GM18909 (cell line): Measurements from ENCODE around the gene SMARCA2.
A peak's percentile ranks its signal among the peaks of the same experiment; 100 is the strongest.

Experiments
- ATAC-seq: cut with Tn5 transposase; IDR thresholded peaks from one replicate; pipeline ENCODE4 v1.9.1; 2021; ENCODE audit warnings: mild to moderate bottlenecking; ENCODE audit not compliant: unreplicated experiment, poor library complexity

SMARCA2 gene

DNA sequence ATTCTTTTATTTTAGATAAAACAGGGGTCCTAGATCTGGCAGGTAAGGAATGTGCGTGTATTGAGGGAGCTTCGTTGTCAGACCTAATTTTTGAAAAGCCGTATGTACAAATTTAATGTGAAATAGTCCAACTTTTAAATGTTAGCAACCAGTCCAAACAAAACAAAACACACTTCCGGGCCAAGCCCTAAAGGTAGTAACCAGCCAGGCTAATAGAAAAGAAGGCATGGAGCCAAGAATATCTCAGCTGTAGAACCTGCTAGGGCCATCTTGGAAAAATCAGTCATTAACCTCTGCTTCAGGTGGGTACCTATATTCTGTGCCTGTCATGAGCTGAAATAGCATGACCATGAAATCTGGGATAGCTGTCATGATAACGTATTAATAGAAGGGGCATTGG, 71.0 kb downstream of the SMARCA2 start:
- ATAC-seq: no peak

DNA sequence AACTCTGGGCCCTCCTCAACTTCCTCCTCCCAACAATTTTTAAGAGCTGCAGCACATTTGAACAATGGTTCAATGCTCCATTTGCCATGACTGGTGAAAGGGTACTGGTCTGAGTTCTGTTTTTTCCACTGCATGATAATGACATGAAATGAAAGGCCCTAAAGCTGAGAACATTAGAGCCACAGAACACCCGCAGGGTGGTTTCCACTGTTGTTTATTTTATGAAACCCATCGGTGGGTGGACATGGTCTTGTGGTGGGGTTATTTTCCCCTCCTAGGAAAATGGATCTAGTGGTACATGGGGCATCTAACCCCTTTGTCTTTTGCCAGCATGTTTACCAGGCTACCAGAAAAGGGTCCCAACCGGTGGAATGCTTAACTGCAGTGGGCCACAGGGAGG, 71.8 kb downstream of the SMARCA2 start:
- ATAC-seq: peak; percentile 59

DNA sequence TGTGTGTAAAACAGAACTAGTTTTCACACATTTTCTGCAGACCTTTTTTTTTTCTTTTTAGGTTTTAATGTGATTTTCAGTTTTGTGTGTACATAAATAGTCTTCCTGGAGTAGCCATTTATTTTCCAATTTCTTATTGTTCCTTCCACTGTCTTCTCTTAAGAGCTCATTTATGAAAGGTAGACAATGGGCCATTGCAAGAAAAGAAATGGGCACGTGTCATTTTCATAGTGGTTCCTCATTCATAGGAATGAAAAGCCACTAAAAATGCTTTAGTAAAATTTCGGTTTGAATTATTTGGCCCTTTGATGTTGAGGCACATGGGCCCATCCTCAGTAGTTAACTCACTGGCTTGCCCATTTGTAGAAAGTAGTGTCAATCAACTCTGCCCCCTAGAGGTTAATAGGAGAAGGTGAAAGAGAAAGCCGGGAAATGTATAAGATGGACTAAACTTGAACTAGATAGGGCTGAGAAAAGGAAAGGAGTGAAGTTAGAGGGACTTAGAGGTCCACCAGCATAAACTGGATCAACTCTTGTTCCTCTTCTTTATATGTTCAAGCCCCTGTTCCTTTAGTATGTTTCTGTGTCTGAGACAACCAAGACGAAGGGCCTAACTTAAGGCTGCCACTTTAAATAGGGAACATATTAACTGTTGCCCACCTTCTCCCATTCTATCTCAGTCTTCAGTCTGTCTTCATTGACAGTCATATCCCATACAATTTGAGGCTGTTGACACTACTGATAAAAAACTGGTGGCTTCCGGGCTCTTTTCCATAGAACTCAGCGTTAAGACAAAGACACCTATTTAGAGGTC, 72.6 kb downstream of the SMARCA2 start:
- peak; percentile 85 for ATAC-seq

DNA sequence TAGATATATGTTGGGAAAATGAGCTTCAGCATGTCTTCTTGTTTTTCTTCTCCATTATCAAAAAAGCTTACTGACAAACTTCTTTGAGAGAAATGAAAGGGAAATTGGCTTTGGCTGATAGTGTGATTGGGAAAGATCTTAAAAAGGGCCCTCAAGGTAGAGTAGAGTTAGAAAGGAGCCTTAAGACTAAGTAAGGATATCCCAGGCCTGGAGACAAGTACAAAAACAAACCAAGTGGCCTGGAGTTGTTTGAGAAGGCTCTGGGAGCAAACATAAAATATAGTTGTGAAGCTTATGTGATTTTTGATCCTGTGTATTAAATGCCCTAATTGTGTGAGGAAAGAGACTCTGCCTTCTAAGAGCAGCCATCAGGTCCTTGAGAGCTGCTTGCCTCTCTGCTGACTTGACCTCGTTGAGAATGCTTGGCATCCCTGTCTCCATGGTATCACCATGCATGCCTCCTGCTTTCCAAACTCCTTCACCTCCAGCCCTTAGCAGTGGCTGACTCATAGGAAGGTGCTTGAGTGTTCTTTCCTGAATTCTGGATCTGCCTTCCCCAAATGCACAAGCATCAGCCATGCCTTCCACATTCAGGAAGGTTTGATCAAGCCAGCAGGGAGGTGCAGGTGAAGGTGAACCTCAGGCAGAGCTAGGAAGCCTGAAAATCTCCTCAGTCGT, 78.9 kb downstream of the SMARCA2 start:
- ATAC-seq: no peak

DNA sequence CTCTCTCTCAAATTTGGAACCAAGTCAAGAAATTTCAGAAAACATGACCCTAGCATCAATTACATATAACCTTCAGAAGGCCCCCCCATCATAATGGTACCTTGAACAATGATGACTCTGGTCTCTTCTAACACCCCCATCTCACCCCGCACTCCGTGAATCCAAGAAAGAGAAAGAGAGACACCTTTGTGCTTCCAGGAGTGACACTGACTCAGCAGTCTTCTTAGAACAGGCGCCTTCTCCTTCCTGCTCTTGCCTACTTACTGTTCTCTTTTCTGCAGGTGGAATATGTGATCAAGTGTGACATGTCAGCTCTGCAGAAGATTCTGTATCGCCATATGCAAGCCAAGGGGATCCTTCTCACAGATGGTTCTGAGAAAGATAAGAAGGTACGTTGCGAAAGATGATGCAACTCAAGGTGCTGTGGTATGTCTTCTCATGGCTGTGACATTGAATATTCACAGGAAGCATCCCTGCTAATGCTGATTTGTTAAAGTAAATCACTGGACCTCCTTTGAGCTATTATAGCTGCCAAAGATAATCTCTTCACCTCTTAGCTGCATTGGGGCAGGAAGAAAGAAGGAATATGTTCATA, 81.3 kb downstream of the SMARCA2 start:
- no peak for ATAC-seq

DNA sequence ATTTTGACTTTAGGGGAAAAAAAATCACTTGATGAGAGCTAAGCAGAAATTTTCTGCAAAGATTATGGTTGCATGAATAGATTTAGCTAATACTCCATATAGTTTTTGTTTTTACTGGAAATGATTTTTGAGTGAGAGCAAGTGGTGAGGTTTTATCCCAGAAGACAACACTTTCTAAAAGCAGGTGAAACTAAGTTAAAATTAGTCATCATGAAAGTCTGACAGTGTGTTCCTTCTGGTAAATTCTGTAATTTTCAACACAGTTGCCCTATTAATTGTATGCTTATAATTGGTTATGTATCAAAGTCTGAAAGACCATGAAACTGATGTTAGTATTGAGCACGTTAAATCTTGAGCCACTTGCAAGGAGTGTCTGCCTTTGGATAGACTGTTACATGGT, 91.5 kb downstream of the SMARCA2 start:
- ATAC-seq: no peak

DNA sequence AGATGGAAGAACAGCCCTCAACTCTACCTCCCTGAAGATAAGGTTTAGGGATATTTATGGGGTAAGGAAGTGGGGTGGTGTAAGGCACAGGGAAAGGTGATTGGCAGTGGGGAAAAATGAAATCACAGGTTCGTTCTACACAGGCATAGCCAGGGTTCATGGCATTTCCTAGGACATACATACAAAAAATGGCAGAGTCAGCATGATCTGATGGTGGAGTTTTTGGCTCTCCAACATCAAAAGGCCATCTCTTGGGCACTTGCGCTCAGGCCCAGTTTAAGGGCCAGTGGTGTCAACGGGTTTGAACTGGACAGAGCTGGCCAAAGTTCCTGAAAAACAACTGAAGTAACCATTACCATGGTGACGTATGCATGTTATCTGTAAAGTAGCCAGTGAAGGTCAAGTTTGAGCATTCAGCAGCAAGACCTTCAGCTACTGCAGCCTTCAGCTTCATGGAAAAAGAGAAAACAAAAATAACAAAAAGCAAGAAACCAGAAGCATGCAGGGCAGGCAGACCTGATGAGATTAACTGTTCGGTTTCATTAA, 92.8 kb downstream of the SMARCA2 start:
- ATAC-seq: no peak

DNA sequence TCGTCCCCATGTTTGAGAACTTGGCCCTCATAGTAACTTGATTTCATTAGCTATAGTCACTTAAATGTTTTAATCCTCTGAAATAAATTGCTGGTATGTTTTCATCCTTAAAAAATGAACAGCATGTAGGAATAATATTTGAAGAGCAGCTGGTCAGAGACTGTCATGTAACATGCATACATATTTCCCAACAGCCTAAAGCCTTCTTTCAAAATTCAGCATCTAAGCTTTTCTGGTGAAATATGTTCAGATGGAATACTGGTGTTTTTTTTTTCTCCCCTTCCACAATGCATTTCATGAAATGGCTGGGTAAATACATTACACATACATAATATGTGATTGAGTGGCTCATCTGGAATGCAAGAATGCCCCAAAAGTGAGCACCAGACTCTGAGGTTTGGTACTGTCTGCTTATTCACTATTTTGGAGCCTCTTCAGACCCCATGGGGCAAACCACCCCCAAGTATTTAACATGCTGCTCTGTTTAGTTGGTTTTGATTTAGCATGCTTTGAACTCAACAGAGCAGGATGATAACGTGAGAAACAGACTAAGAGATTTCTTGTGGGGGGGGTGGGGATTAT, 94.0 kb downstream of the SMARCA2 start:
- ATAC-seq: no peak

DNA sequence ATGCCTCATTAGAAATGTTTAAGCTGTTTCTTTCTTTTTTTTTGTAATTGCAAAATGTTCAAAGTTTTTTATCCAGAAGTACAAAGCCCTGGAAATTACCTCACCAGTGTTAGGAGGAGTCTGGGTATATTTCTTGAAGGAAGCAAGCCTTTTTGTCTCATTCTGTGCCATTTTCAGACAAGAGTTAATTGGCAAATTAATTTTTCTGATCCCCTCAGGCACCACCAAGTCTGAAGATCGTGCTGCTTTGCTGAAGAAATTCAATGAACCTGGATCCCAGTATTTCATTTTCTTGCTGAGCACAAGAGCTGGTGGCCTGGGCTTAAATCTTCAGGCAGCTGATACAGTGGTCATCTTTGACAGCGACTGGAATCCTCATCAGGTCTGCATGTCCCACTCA, 94.9 kb downstream of the SMARCA2 start:
- ATAC-seq: no peak

DNA sequence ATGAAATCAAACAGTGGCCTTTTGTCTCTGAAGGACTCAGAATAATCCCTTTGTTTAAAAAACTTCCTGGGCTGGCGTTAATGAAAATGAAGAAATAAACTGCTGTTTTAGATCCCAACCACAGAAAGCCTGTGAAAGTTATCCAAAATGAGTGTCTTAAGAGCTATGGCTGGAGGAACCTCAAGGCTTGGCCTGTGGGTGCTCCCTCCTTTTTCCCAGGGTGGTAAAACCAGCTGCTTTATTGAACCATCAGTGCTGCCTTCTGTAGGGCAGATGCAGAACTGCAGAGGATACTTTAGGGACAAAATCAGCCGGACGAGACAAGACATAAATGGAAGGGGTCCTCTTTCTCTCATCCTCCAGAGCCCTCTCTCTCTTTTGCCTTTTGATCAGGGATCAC, 100.9 kb downstream of the SMARCA2 start:
- ATAC-seq: no peak

DNA sequence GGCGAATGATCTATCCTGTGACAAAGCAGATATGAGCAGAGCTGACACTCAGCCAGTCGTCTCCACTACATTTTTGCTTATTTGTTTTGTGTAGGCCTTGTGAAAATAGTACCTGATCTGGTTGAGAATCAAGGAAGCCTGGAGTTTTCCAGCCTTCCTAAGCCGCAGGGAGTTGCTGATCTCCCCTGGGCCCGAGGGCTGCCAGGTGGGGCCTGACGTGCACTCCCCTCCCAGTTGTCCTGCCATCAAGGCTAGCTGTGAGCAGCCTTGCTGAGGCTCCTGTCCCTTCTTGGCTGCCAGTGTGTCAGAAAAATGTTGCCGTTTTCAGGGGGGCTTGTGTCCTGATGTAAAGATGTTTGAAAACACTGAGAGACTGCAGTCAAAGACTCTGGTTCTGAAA, 102.4 kb downstream of the SMARCA2 start:
- no peak for ATAC-seq

DNA sequence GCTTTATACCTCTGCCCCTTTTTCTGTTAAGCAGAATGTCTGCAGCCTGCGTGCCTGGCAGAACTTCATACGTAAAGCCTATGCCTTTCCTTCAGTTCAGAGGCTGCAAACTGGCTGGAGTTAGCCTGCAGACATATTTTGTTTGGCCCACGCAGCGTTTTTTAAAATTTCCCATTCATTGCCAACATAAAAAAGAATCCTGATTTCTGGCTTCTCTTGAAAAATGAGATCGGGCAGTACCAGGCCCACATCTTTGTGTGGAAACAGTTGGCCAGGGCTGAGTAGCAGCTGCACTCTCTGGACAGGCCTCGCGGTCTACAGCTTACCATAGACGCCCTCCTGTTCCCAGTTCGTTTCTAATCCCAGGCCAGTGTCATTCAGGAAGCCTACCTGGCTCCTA, 104.4 kb downstream of the SMARCA2 start:
- no peak for ATAC-seq

DNA sequence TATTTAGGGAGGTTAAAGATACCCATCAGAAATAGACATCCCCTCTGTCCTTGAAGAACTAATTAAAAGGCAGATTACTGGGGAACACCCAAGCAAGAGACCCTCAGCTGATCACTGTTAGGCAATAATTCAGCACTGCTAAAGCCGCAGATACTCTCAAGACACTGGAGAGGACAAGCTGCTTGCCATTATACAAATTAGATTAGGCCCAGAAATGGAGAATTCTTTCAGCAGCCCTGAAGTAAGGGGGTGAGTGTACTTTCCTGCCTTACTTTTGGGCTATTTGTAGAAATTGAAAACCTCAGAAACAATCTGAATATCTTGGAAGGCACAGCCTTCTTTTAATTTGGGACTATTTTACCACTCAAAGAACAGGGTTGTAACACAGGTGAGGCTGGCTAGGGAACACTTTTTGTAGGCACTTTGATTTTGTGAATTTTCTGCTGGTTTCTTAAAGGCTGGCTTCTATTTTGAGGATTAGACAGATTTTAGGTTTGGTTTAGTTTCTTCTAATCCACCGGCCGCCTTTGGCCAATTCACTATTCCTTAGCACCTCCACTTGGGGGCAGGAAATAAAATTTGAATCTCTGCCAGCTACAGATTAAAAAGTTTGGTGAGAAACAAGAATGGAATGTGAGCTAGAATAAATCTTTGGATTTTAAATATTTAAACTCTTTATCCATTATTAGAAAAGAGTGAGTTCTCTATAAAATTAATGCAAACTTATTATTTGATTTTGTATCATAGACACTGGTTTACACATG, 106.0 kb downstream of the SMARCA2 start:
- ATAC-seq: no peak

DNA sequence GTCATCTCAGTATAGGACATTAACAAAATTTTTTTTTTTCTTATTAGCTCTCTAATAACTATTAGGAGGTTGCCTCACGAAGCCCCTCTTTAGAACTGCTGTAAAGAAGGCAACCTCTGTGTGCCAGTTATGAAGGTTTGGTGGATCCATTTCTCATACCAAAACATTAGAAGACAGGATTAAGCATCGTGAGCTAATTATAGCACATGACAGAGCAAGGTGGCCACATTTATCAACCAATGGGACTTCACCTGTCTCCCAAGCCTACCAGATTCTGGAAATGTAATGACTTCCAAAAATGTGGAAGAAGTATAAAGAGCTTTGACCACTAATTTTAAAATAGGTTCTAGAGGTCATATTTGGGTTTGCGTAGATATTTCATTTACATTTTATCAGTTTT, 107.2 kb downstream of the SMARCA2 start:
- ATAC-seq: no peak

DNA sequence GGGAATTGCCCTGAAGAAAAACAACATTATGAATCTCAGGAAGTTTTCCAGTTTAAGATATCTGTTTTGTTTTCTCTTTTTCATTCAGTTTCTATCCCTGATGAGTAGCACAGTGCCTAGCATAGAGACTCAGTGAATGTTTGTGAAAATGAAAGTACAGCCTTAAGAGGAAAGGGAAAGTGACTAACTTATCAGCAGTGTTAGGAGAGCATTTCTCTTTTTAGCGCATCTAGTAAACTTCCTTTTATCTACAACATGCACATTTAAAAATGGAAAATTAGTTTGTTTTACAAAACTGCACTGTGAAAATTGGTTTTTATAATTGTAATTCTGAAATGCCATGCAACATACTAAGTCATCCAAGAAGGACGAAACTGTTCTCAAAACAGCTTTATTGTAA, 110.8 kb downstream of the SMARCA2 start:
- ATAC-seq: peak; percentile 94

DNA sequence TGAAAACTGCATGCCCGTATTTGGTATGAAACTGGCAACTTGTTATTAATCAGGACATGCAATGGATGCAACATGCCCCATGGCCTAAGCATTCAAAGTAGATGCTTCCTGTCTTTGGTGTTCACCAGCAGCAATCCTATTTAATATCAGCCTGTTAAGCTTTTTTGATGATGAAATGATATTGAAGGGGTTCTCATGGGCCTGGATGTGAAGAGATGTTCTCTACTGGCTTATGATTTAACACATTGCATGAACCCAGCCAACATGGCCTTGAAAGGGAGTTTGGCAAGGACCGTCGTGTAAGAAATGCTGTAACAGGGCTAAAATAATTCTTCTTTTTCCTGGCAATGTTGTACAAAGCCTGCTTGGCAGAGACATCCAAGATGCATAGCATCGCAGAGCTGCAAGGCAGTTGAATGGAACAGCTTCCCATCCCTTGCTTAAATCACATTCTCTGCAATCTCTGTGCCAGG, 111.2 kb downstream of the SMARCA2 start:
- ATAC-seq: no peak

DNA sequence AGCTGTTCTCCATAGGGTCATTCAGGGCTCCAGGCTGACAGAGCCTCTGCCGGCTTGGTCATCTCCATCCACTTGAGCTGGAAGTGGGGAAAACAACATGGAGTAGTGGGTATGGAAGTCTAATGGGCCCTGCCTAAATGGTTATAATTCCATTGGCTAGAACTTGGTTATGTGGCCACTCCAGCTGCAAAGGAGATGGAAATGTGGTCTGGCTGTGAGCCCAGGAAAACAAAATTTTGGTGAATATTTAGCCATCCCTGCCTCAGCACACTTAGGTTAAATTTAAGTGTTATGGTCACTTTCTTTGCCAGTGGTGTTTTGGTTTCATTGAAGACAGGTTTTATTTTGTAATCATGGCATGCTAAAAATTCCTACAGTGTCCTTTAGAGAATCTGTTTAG, 112.3 kb downstream of the SMARCA2 start:
- no peak for ATAC-seq

DNA sequence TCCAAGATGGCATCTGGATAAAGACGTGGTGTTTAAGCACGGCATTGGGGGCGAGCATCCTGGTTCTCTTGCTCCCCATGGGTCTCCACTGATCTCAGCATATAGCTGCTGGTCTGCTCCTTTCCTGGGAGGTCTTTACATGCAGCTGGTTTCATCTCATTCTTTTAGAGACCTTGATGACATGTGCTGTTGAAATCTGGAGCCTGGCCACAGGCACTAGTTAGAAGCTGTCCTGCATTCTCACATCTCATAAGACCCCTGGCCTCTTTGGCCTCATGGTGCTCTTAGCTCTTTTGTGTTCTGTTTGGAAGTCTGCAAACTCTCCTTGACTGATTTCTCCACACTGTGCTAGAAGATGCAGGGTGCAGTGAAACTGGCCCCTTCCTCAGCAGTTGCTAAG, 113.0 kb downstream of the SMARCA2 start:
- no peak for ATAC-seq

DNA sequence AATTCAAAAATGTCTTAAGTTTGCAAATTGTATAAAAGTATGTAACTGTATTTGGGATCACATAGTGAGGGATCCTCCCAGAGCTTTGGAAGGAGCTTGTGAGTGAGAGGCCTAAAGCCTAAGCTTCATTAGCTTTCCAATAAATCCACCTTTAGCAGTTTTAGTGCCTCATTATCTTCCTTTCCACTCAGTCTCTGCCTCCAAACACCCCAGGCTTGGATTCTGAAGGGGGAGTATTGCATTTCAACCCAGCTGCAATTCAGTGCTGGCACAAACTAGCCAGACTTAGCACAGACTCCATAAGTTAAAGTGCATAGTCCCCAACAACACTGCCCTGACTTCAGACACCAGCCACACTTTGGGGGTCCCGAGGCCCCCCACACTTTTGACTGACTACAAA, 113.5 kb downstream of the SMARCA2 start:
- ATAC-seq: no peak

DNA sequence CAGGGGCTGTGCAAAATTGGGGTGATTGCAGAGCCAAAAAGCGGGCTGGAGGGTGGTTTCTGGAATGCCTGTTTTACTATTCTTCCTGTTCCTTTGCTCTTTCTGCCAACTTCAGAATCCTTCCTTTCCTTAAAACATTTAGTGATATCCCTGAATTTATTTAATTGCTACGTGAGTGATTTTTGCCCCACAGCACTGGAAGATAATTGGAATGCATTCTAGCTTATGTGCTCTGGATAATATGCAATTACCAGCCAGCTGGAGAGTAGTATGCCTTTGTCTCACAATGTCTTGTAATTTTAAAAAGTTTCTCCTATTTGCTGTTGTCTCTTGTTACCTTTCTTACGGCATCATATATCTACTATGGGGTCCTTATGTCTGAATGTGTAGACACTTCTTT, 115.8 kb downstream of the SMARCA2 start:
- no peak for ATAC-seq
